Progenitor cell of endocrine pancreas (in vitro differentiated cells): ENCODE data around the gene EXOC6B. TPM values are rescaled to one million over a fixed set of nuclear protein-coding genes. Genes with fewer than 3 reads are reported as not detected.
"Not testable (repeated sequence)": the region's sequence is repeated elsewhere in the genome, so short reads cannot be mapped to it uniquely, and the experiment has no call there.

Experiments used
- DNase-seq: peaks from one replicate; pipeline ENCODE4 v3.0.0; 2021; ENCODE audit warnings: low spot score; ENCODE audit not compliant: unreplicated experiment
- H3K27ac Mint-ChIP-seq: 2 replicates; pipeline ENCODE4 v1.8.0; 2021; ENCODE audit warnings: mild to moderate bottlenecking, moderate library complexity, mixed read lengths
- H3K27me3 Mint-ChIP-seq: 2 replicates; pipeline ENCODE4 v1.8.0; 2021; ENCODE audit warnings: mixed read lengths
- H3K36me3 Mint-ChIP-seq: 2 replicates; pipeline ENCODE4 v1.8.0; 2022; ENCODE audit warnings: mixed read lengths; ENCODE audit not compliant: insufficient read depth
- H3K4me1 Mint-ChIP-seq: 2 replicates; pipeline ENCODE4 v1.8.0; 2021; ENCODE audit warnings: low read depth, mixed read lengths
- H3K4me3 Mint-ChIP-seq: 2 replicates; pipeline ENCODE4 v1.8.0; 2021; ENCODE audit warnings: low read depth, mild to moderate bottlenecking, moderate library complexity, mixed read lengths
- H3K9me3 Mint-ChIP-seq: 2 replicates; pipeline ENCODE4 v1.8.0; 2021; ENCODE audit warnings: low read depth, mixed read lengths
- CTCF ChIP-seq: fragments of 200-600 bp; sonication (generic); IDR thresholded peaks from one replicate; pipeline ENCODE4 v1.5.0; 2021; ENCODE audit warnings: antibody characterized with exemption, mild to moderate bottlenecking; ENCODE audit not compliant: unreplicated experiment
- total RNA-seq: library from RNA; stranded (reverse); gene quantifications from 2 replicates; pipeline ENCODE4 v1.2.1, GENCODE V29; 2021

EXOC6B gene
- total RNA-seq, 1 donor from 2014 or later = 71.9 TPM

DNA sequence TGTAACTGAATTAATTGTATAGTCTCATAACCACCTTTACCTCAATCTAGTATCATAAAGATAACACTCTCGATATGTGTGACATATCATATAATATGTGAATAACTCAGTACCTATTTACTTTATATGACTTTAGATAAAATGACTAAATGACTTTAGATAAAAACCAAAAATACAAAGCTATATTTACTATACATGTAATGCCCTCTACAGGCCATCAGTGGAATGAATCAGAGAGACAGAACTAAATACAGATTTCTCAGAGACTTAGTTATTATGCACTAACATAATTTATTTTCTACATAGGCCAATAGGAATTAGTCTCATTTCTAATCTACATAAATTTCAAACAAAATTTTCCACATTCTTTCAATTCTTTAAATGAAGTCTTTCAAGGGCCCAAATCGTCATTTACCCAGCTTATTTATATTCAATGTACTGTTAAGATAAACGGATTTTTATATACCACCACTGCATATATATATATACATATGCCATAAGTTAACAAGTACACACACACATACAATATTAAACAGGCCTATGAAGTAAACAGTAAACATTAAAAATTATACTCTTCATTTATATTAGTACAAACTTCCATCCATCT lies 219.9 kb downstream of the EXOC6B start:
- no peak for DNase-seq
- Mint-ChIP-seq H3K4me1 (peaks cover 9% of the 10 kb centered on the region), H3K9me3 (peaks cover 28% of the 10 kb centered on the region), H3K4me3 (no peak overlapping the region), H3K27ac (no peak overlapping the region), H3K36me3 (peaks cover 19% of the 10 kb centered on the region), H3K27me3 (no peaks in the 10 kb centered on the region)
- peak; percentile 74 for TF ChIP-seq CTCF

- TF ChIP-seq CTCF = no peak
- Mint-ChIP-seq H3K36me3 (peaks cover 16% of the 10 kb centered on the region), H3K27ac (no peak overlapping the region)
Observed at GRCh38 chr2:72604468-72604867, 221.4 kb downstream of the EXOC6B start.

DNA sequence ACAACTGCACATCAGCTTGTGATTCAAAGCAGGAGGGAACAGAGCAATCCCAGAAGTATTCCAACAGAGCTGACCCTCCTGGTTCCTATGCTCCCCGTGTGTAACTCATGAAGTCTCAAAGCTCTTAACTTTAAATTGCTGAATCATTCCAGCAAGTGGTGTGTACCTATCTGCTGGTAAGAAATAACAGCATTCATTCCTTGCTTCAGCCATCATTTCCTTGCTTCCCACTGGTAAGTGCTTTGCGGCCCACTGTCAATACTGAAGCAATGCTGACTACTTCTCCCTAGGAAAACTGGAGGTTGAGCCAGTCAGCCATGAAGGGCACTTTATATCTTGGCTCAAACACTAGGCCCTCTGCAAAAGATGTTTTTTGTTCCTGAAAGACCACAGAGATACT lies 222.4 kb downstream of the EXOC6B start:
- H3K4me1 Mint-ChIP-seq = peaks cover 9% of the 10 kb centered on the region
- H3K27ac Mint-ChIP-seq = peak overlapping the region; percentile 93
- DNase-seq = no peak
- TF ChIP-seq CTCF = no peak
- H3K27me3 Mint-ChIP-seq = no peaks in the 10 kb centered on the region
- H3K36me3 Mint-ChIP-seq = peaks cover 11% of the 10 kb centered on the region
- H3K9me3 Mint-ChIP-seq = peaks cover 27% of the 10 kb centered on the region
- no peak overlapping the region for H3K4me3 Mint-ChIP-seq

More at GRCh38 chr2:72604468-72604867, 221.4 kb downstream of the EXOC6B start:
- Mint-ChIP-seq H3K4me1 (peaks cover 9% of the 10 kb centered on the region), H3K4me3 (no peak overlapping the region), H3K9me3 (peaks cover 27% of the 10 kb centered on the region), H3K27me3 (no peaks in the 10 kb centered on the region)
- no peak for DNase-seq

DNA sequence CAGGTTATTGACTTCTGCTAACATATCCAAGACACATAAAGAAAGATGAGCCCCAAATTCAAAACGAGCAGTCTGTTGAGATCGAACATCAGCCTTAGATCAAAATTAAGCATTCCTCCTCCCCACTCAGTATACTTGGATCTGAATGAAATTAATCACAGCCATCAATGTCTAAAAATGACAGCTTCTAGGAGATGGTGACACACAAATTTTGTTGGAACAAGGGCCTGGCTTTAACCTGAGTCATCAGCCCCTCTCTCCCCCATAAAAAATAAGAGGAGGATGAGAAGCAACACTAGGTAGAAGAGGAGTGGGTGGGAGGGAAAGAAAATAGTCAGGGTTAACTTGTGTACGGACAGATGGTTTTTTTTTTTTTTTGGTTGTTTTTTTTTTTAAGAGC lies 223.1 kb downstream of the EXOC6B start:
- H3K4me3 Mint-ChIP-seq = no peak overlapping the region
- H3K36me3 Mint-ChIP-seq = peaks cover 8% of the 10 kb centered on the region
- no peak overlapping the region for H3K27ac Mint-ChIP-seq

GRCh38 chr2:72602095-72602494 lies 223.7 kb downstream of the EXOC6B start:
- no peak overlapping the region for H3K27ac Mint-ChIP-seq

More for the DNA sequence above, 223.1 kb downstream of the EXOC6B start:
- Mint-ChIP-seq H3K27me3 (no peaks in the 10 kb centered on the region), H3K4me1 (peaks cover 9% of the 10 kb centered on the region), H3K9me3 (peaks cover 20% of the 10 kb centered on the region)
- no peak for DNase-seq
- no peak for TF ChIP-seq CTCF

DNA sequence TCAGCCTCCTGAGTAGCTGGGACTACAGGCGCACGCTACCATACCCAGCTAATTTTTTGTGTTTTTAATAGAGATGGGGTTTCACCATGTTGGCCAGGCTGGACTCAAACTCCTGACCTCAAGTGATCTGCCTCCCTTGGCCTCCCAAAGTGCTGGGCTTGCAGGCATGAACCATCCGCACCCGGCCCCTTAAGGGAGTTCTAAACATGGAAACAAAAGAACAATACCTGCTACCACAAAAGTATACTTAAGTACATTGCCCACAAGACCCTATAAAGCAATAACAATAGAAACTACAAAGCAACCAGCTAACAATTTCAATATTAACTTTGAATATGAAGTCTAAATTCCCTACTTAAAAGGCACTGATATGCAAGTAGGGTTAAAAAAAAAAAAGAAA lies 242.0 kb downstream of the EXOC6B start:
- not testable (repeated sequence) for H3K36me3 Mint-ChIP-seq, DNase-seq, H3K9me3 Mint-ChIP-seq, H3K27ac Mint-ChIP-seq, H3K4me3 Mint-ChIP-seq, H3K27me3 Mint-ChIP-seq, H3K4me1 Mint-ChIP-seq

More at GRCh38 chr2:72602095-72602494, 223.7 kb downstream of the EXOC6B start:
- Mint-ChIP-seq H3K4me1 (peaks cover 9% of the 10 kb centered on the region), H3K27me3 (no peaks in the 10 kb centered on the region), H3K9me3 (peaks cover 16% of the 10 kb centered on the region), H3K4me3 (no peak overlapping the region), H3K36me3 (peaks cover 7% of the 10 kb centered on the region)
- TF ChIP-seq CTCF = no peak
- no peak for DNase-seq
